ENCODE results near the gene IL17B. TPM values are rescaled to one million over a fixed set of nuclear protein-coding genes. Genes with fewer than 3 reads are reported as not detected.

The IL17B gene
- total RNA-seq, 1 donor from 2014 or later: not detected

DNA sequence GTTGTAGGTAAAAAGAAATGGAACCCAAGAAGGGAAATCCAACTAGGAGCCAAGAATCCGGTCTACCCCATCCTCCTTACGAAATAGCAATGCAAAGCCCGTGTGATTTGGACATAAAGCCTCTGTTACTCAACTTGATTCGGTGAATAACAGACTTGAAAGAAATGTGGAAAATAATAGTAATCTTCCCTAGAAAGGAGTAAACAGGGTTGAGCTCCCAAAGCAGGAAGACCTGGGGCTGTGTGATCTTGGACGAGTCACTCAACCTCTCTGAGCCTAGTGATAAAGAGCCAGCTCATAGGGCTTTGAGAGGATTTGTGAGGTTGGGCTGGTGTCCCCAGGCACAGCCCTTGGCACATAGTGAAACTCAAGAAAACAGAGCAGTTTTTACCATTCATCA is 42.7 kb upstream of the IL17B start:
- H3K9me3 Mint-ChIP-seq (ENCODE audit: unreplicated experiment): no peaks in the 10 kb centered on the region
- no peak overlapping the region for H3K27ac Mint-ChIP-seq (ENCODE audit: unreplicated experiment)
- no peak overlapping the region for H3K4me3 Mint-ChIP-seq (ENCODE audit: unreplicated experiment)
- H3K4me1 Mint-ChIP-seq (ENCODE audit: unreplicated experiment): peaks cover 34% of the 10 kb centered on the region
- no peak for DNase-seq (ENCODE audit: low spot score)
- H3K27me3 Mint-ChIP-seq (ENCODE audit: unreplicated experiment): peaks cover 5% of the 10 kb centered on the region
- TF ChIP-seq, protein P1, sequence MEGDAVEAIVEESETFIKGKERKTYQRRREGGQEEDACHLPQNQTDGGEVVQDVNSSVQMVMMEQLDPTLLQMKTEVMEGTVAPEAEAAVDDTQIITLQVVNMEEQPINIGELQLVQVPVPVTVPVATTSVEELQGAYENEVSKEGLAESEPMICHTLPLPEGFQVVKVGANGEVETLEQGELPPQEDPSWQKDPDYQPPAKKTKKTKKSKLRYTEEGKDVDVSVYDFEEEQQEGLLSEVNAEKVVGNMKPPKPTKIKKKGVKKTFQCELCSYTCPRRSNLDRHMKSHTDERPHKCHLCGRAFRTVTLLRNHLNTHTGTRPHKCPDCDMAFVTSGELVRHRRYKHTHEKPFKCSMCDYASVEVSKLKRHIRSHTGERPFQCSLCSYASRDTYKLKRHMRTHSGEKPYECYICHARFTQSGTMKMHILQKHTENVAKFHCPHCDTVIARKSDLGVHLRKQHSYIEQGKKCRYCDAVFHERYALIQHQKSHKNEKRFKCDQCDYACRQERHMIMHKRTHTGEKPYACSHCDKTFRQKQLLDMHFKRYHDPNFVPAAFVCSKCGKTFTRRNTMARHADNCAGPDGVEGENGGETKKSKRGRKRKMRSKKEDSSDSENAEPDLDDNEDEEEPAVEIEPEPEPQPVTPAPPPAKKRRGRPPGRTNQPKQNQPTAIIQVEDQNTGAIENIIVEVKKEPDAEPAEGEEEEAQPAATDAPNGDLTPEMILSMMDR (IDR thresholded peaks at IDR 0.05; ENCODE audit: unreplicated experiment): no peak
- peaks cover 4% of the 10 kb centered on the region for H3K36me3 Mint-ChIP-seq (ENCODE audit: low read depth, unreplicated experiment)

- Mint-ChIP-seq H3K27ac (ENCODE audit: unreplicated experiment) (no peak overlapping the region), H3K27me3 (ENCODE audit: unreplicated experiment) (peaks cover 5% of the 10 kb centered on the region), H3K4me1 (ENCODE audit: unreplicated experiment) (peaks cover 34% of the 10 kb centered on the region), H3K36me3 (ENCODE audit: low read depth, unreplicated experiment) (peaks cover 4% of the 10 kb centered on the region), H3K4me3 (ENCODE audit: unreplicated experiment) (no peak overlapping the region), H3K9me3 (ENCODE audit: unreplicated experiment) (no peaks in the 10 kb centered on the region)
- no peak for DNase-seq (ENCODE audit: low spot score)
- TF ChIP-seq, protein P1 (IDR thresholded peaks at IDR 0.05; ENCODE audit: unreplicated experiment): no peak
Measured at GRCh38 chr5:149421372-149421685, 42.2 kb upstream of the IL17B start.

DNA sequence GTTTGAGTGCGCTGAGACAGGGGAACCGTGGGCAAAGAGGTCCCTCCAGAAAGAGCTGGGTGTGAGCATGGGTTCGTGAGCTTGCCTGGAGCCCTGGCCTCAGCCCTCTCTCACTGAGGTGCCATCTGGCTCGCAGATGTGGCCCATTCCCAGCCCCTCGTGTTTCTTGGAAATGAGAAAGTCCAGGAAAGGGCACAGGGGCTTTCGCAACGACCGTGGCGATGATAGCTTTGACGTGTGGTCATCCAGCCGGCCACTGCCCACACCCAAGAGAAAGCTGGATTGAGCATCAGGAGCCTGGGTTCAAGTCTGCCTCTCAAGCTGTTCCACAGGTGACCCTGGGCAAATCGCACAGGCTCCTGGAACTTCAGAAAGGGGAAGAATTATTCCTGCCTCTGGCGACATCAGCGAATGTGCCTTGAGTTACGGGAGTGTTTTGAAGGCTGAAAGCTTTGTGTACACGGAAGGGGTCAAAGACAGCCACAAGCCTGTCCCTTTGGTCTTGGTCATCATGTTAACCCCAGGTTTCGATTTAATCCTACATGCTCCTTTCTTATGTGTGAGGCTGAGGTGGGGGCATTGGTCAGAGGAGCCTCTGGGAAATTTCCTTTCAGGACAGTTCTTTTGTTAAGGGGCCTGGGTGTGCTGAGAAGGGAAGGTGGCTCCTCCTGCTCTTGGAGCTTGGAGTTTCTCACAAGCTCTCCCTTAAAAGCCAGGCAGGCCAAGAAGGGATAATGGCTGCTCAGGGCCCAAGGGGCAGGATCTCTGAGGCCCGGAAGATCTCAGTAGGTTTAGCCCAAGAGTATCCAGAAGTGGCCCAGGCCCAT is 41.7 kb upstream of the IL17B start:
- Mint-ChIP-seq H3K9me3 (ENCODE audit: unreplicated experiment) (no peaks in the 10 kb centered on the region), H3K4me3 (ENCODE audit: unreplicated experiment) (no peak overlapping the region), H3K27ac (ENCODE audit: unreplicated experiment) (no peak overlapping the region), H3K36me3 (ENCODE audit: low read depth, unreplicated experiment) (peaks cover 4% of the 10 kb centered on the region), H3K27me3 (ENCODE audit: unreplicated experiment) (peaks cover 7% of the 10 kb centered on the region), H3K4me1 (ENCODE audit: unreplicated experiment) (peaks cover 34% of the 10 kb centered on the region)
- TF ChIP-seq, protein P1 (IDR thresholded peaks at IDR 0.05; ENCODE audit: unreplicated experiment): no peak
- no peak for DNase-seq (ENCODE audit: low spot score)

GRCh38 chr5:149419859-149420544 is 40.9 kb upstream of the IL17B start:
- Mint-ChIP-seq H3K36me3 (ENCODE audit: low read depth, unreplicated experiment) (peaks cover 4% of the 10 kb centered on the region), H3K9me3 (ENCODE audit: unreplicated experiment) (no peaks in the 10 kb centered on the region), H3K27ac (ENCODE audit: unreplicated experiment) (no peak overlapping the region), H3K4me3 (ENCODE audit: unreplicated experiment) (no peak overlapping the region), H3K27me3 (ENCODE audit: unreplicated experiment) (peaks cover 7% of the 10 kb centered on the region), H3K4me1 (ENCODE audit: unreplicated experiment) (peaks cover 33% of the 10 kb centered on the region)
- TF ChIP-seq, protein P1 (IDR thresholded peaks at IDR 0.05; ENCODE audit: unreplicated experiment): no peak
- DNase-seq (ENCODE audit: low spot score): no peak

DNA sequence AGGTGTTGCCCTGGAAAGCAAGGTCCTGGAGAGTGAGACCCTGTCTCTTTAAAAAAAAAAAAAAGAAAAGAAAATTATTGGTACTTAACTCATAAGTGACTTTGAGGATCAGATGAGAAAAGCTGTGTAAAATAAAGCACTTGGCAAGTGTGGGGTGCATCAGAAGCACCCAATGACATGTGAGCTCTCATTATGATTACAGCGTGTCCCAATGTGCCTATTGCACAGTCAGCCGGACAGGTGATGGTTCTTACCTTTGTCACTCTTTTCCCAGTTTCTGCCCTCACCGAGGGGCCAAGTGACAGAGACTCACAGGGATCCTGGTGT is 40.4 kb upstream of the IL17B start:
- Mint-ChIP-seq H3K9me3 (ENCODE audit: unreplicated experiment) (no peaks in the 10 kb centered on the region), H3K27me3 (ENCODE audit: unreplicated experiment) (peaks cover 7% of the 10 kb centered on the region), H3K4me1 (ENCODE audit: unreplicated experiment) (peaks cover 28% of the 10 kb centered on the region), H3K4me3 (ENCODE audit: unreplicated experiment) (no peak overlapping the region), H3K36me3 (ENCODE audit: low read depth, unreplicated experiment) (peaks cover 4% of the 10 kb centered on the region), H3K27ac (ENCODE audit: unreplicated experiment) (no peak overlapping the region)
- TF ChIP-seq, protein P1 (IDR thresholded peaks at IDR 0.05; ENCODE audit: unreplicated experiment): no peak
- DNase-seq (ENCODE audit: low spot score): no peak
